ENCODE measurements around the gene DNAJB5.

GRCh38 chr9:34980181-34980761 is 9.3 kb upstream of the DNAJB5 start:
- no peak for TF ChIP-seq POLR2A (IDR thresholded peaks at IDR 0.05)
- TF ChIP-seq, protein P1, sequence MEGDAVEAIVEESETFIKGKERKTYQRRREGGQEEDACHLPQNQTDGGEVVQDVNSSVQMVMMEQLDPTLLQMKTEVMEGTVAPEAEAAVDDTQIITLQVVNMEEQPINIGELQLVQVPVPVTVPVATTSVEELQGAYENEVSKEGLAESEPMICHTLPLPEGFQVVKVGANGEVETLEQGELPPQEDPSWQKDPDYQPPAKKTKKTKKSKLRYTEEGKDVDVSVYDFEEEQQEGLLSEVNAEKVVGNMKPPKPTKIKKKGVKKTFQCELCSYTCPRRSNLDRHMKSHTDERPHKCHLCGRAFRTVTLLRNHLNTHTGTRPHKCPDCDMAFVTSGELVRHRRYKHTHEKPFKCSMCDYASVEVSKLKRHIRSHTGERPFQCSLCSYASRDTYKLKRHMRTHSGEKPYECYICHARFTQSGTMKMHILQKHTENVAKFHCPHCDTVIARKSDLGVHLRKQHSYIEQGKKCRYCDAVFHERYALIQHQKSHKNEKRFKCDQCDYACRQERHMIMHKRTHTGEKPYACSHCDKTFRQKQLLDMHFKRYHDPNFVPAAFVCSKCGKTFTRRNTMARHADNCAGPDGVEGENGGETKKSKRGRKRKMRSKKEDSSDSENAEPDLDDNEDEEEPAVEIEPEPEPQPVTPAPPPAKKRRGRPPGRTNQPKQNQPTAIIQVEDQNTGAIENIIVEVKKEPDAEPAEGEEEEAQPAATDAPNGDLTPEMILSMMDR (IDR thresholded peaks at IDR 0.05) = no peak
